ENCODE measurements around the gene ANTKMT. TPM values are rescaled to one million over a fixed set of nuclear protein-coding genes. Genes with fewer than 3 reads are reported as not detected.

The ANTKMT gene
- total RNA-seq, 2 donors from 2014 or later, result 36.5 to 37.5 TPM

- no peaks in the 10 kb centered on the region for H3K27me3 ChIP-seq
- DNase-seq (ENCODE audit: low spot score), result no peak
- no peak overlapping the region for H3K4me3 ChIP-seq
- TF ChIP-seq, protein P1, sequence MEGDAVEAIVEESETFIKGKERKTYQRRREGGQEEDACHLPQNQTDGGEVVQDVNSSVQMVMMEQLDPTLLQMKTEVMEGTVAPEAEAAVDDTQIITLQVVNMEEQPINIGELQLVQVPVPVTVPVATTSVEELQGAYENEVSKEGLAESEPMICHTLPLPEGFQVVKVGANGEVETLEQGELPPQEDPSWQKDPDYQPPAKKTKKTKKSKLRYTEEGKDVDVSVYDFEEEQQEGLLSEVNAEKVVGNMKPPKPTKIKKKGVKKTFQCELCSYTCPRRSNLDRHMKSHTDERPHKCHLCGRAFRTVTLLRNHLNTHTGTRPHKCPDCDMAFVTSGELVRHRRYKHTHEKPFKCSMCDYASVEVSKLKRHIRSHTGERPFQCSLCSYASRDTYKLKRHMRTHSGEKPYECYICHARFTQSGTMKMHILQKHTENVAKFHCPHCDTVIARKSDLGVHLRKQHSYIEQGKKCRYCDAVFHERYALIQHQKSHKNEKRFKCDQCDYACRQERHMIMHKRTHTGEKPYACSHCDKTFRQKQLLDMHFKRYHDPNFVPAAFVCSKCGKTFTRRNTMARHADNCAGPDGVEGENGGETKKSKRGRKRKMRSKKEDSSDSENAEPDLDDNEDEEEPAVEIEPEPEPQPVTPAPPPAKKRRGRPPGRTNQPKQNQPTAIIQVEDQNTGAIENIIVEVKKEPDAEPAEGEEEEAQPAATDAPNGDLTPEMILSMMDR (IDR thresholded peaks at IDR 0.05), result no peak
- H3K36me3 ChIP-seq, result peaks cover 56% of the 10 kb centered on the region
- no peaks in the 10 kb centered on the region for H3K4me1 ChIP-seq
- H3K27ac ChIP-seq, result no peak overlapping the region
- no peaks in the 10 kb centered on the region for H3K9me3 ChIP-seq
Measured at GRCh38 chr16:734208-734980, 13.4 kb downstream of the ANTKMT start.

GRCh38 chr16:734981-735881, 14.3 kb downstream of the ANTKMT start:
- Histone ChIP-seq H3K4me1 (peaks cover 0 to 7% of the 10 kb centered on the region in 2 donors), H3K27me3 (no peaks in the 10 kb centered on the region), H3K9me3 (no peaks in the 10 kb centered on the region), H3K27ac (no peak overlapping the region), H3K4me3 (no peak overlapping the region), H3K36me3 (peaks cover 56% of the 10 kb centered on the region)
- TF ChIP-seq, protein P1 (IDR thresholded peaks at IDR 0.05), result no peak
- DNase-seq (ENCODE audit: low spot score), result no peak

GRCh38 chr16:735982-736453, 15.1 kb downstream of the ANTKMT start:
- no peak overlapping the region for H3K4me3 ChIP-seq
- DNase-seq (ENCODE audit: low spot score), result no peak
- TF ChIP-seq, protein P1 (IDR thresholded peaks at IDR 0.05), result no peak
- H3K9me3 ChIP-seq, result no peaks in the 10 kb centered on the region
- peaks cover 56% of the 10 kb centered on the region for H3K36me3 ChIP-seq
- H3K4me1 ChIP-seq, result peaks cover 0 to 10% of the 10 kb centered on the region in 2 donors
- H3K27ac ChIP-seq, result no peak overlapping the region
- H3K27me3 ChIP-seq, result no peaks in the 10 kb centered on the region

DNA sequence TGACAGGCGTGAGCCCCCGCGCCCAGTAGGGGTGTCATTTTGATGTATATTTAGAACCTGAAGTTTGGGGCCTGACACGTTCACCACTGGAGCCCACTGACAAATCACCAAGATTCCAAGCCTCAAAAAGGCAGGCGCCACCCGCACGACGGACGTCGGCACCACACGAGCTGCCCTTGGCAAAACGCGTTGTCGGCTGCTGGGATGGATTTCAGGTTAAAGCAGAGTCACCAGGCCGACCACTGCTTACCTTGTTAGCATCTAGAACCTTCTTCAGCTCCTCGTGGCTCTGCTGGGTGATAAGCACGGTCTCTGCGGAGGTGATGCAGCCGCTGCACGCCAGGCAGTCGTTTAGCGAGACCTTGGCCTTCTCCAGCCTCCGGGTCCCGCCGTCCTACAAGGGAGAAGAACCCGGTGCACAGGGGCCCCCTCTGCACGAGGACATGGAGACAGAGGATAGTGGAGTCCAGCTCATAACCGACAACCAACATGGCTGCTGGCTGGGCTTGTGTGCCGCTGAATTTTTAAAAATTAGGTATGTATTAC, 16.1 kb downstream of the ANTKMT start:
- no peaks in the 10 kb centered on the region for H3K9me3 ChIP-seq
- peaks cover 0 to 13% of the 10 kb centered on the region in 2 donors for H3K4me1 ChIP-seq
- TF ChIP-seq, protein P1 (IDR thresholded peaks at IDR 0.05), result no peak
- H3K27me3 ChIP-seq, result no peaks in the 10 kb centered on the region
- no peak for DNase-seq (ENCODE audit: low spot score)
- H3K36me3 ChIP-seq, result peaks cover 47% of the 10 kb centered on the region
- H3K4me3 ChIP-seq, result no peak overlapping the region
- H3K27ac ChIP-seq, result no peak overlapping the region

DNA sequence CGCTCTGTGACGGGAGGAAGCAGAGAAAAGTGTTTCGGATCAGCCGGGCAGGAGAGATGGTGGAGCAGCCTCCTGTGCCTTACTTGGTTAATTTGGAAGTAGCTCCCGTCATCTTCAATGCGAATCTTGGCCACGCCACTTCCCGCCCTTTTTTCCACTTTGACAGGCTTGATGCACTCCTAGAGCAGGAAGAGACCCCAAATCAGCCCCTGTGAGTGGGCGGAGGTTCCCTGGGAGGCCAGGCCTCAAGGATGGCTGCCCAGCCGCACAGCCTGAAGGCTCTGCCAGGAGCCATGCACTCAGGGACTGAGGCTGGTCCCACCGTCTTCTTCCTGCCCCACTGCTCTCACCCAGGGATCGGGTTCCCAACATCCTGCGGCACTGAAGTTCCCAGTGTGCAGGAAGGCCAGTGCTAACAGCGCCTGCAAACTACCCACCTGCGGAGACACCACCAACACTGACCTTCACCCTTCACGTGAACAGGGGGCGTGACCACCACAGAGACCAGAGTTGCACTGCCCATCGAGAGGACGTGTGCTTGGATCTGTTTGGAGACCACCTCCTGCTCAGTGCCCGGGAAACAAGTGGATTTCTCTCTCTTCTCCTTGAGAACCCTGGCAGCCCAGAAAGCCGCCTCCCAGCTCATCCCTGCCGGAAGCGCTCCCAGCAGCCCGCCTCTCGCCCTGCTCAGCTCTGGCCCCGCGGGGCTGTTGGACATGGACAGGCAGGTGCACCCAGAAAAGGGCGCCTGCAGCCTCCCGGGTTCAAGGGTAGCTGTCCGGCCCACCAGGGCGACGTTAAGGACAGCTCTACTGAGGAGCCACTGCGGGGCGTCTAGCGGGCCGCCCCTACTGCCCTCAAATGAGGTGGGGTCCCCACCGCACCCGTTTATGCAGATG, 18.9 kb downstream of the ANTKMT start:
- Histone ChIP-seq H3K9me3 (no peaks in the 10 kb centered on the region), H3K4me3 (peak overlapping the region; percentile 61 to 83), H3K27me3 (no peaks in the 10 kb centered on the region), H3K36me3 (peaks cover 25% of the 10 kb centered on the region), H3K4me1 (peaks cover 0 to 13% of the 10 kb centered on the region in 2 donors), H3K27ac (peak overlapping the region in 1 of 2 donors; percentile 78)
- TF ChIP-seq, protein P1 (IDR thresholded peaks at IDR 0.05), result no peak
- DNase-seq (ENCODE audit: low spot score), result no peak

Data from right atrium auricular region (tissue), 2 donors.